MM.1S (cell line): ENCODE measurements around the gene MATK.

Experiments
- DNase-seq: peaks from one replicate; pipeline ENCODE4 v3.0.0-alpha.2; 2015
- H2AFZ ChIP-seq: fragments of 300-600 bp; sonication (generic); 2 replicates; pipeline ENCODE4 v1.6.0; 2016; ENCODE audit warnings: antibody characterized with exemption, low read length
- H3F3A ChIP-seq: fragments of 300-600 bp; sonication (generic); 2 replicates; pipeline ENCODE4 v1.6.1; 2016; ENCODE audit warnings: mild to moderate bottlenecking, antibody characterized with exemption, low read length, moderate library complexity, mixed read lengths; ENCODE audit not compliant: insufficient read depth
- H3K27ac ChIP-seq: fragments of 300-600 bp; sonication (generic); 2 replicates; pipeline ENCODE4 v1.5.1; 2016; ENCODE audit warnings: mild to moderate bottlenecking, low read length
- H3K27me3 ChIP-seq: fragments of 300-600 bp; sonication (generic); replicated peaks from 2 replicates; pipeline ENCODE4 v1.6.0; 2016; ENCODE audit warnings: low read length; ENCODE audit not compliant: insufficient read depth
- H3K36me3 ChIP-seq: fragments of 300-600 bp; sonication (generic); replicated peaks from 2 replicates; pipeline ENCODE4 v1.6.1; 2016; ENCODE audit warnings: mild to moderate bottlenecking, low read length, mixed read lengths; ENCODE audit not compliant: insufficient read depth
- H3K4me1 ChIP-seq: fragments of 300-600 bp; sonication (generic); 2 replicates; pipeline ENCODE4 v1.6.1; 2016; ENCODE audit warnings: low read length, mixed read lengths
- H3K4me2 ChIP-seq: fragments of 300-600 bp; sonication (generic); 2 replicates; pipeline ENCODE4 v1.6.0; 2016; ENCODE audit warnings: low read depth, low read length
- H3K4me3 ChIP-seq: fragments of 300-600 bp; sonication (generic); 2 replicates; pipeline ENCODE4 v1.5.1; 2016; ENCODE audit warnings: low read length, mixed read lengths
- H3K79me2 ChIP-seq: fragments of 300-600 bp; sonication (generic); 2 replicates; pipeline ENCODE4 v1.6.1; 2016; ENCODE audit warnings: mixed run types, low read length, mixed read lengths
- H3K9ac ChIP-seq: fragments of 300-600 bp; sonication (generic); 2 replicates; pipeline ENCODE4 v1.6.1; 2016; ENCODE audit warnings: low read length, mixed read lengths
- H3K9me2 ChIP-seq: fragments of 300-600 bp; sonication (generic); replicated peaks from 2 replicates; pipeline ENCODE4 v1.6.1; 2016; ENCODE audit warnings: mild to moderate bottlenecking, low read length, mixed read lengths; ENCODE audit not compliant: insufficient read depth
- H3K9me3 ChIP-seq: fragments of 300-600 bp; sonication (generic); replicated peaks from 2 replicates; pipeline ENCODE4 v1.6.1; 2016; ENCODE audit warnings: mild to moderate bottlenecking, low read length, mixed read lengths; ENCODE audit not compliant: insufficient read depth
- H4K20me1 ChIP-seq: fragments of 300-600 bp; sonication (generic); 2 replicates; pipeline ENCODE4 v1.6.1; 2016; ENCODE audit warnings: mild to moderate bottlenecking, low read length, moderate library complexity, mixed read lengths; ENCODE audit not compliant: insufficient read depth
- EZH2 ChIP-seq: fragments of 300-600 bp; sonication (generic); optimal IDR thresholded peaks from 2 replicates; pipeline ENCODE3; 2017; ENCODE audit warnings: low read depth, mild to moderate bottlenecking, antibody characterized with exemption, low read length, mixed read lengths
- EZH2phosphoT487 ChIP-seq: fragments of 300-600 bp; sonication (generic); IDR thresholded peaks from 2 replicates; pipeline ENCODE4 v1.6.1; 2018; ENCODE audit warnings: antibody characterized with exemption, low read length
- TF ChIP-seq, protein P1 (sequence below): fragments of 300-600 bp; sonication (generic); IDR thresholded peaks from 2 replicates; pipeline ENCODE4 v1.5.1; 2016; ENCODE audit warnings: antibody characterized with exemption, low read length, mixed read lengths

MATK gene

DNA sequence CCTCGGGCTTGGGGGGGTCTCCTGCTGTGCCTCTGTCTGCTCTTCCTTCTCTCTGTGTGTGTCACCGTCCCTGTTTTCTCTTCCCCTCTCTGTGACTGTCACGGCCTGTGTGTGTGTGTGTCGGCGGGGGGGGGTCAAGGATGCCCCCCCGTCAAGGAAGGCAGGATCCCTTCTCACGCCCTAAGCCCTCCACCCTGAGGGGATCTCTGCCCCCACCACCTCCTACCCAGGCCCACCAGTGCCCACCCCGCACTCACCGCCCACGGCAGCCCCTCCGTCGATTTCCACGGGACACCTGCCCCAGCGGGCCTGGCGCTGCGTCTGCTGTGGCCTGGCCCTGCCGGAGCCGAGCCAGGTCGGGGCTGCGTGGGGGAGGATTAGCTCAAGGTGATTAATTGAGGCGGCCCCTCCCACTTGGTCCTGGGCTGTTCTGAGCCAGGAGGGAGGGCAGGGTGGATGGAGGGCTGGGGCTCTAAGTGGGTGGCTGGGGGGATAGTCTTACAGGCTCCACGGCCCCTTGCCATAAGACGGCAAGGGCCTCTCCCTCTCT, 14.2 kb downstream of the MATK start, which contains the start of gene RAX2:
Gene RAX2, minus strand, starts transcription at position 323 of the 550 bp plus-strand sequence. CDS start 486 bp downstream, outside the sequence.
- Histone ChIP-seq H3K36me3 (no peaks in the 10 kb centered on the region), H3F3A (no peaks in the 10 kb centered on the region), H4K20me1 (no peaks in the 10 kb centered on the region), H3K9me3 (no peaks in the 10 kb centered on the region), H3K4me3 (no peak within 1 kb of the TSS), H3K9ac (no peak within 1 kb of the TSS), H3K4me1 (no peaks in the 10 kb centered on the region), H3K79me2 (no peaks in the 10 kb centered on the region; the same call in 1 of the 2 replicates), H3K27me3 (peaks cover 18% of the 10 kb centered on the region), H2AFZ (no peak within 1 kb of the TSS), H3K9me2 (no peaks in the 10 kb centered on the region), H3K27ac (no peak within 1 kb of the TSS), H3K4me2 (no peak within 1 kb of the TSS)
- DNase-seq = no peak
- TF ChIP-seq EZH2phosphoT487 (no peak), EZH2 (no peak)
- TF ChIP-seq, protein P1, sequence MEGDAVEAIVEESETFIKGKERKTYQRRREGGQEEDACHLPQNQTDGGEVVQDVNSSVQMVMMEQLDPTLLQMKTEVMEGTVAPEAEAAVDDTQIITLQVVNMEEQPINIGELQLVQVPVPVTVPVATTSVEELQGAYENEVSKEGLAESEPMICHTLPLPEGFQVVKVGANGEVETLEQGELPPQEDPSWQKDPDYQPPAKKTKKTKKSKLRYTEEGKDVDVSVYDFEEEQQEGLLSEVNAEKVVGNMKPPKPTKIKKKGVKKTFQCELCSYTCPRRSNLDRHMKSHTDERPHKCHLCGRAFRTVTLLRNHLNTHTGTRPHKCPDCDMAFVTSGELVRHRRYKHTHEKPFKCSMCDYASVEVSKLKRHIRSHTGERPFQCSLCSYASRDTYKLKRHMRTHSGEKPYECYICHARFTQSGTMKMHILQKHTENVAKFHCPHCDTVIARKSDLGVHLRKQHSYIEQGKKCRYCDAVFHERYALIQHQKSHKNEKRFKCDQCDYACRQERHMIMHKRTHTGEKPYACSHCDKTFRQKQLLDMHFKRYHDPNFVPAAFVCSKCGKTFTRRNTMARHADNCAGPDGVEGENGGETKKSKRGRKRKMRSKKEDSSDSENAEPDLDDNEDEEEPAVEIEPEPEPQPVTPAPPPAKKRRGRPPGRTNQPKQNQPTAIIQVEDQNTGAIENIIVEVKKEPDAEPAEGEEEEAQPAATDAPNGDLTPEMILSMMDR = no peak

DNA sequence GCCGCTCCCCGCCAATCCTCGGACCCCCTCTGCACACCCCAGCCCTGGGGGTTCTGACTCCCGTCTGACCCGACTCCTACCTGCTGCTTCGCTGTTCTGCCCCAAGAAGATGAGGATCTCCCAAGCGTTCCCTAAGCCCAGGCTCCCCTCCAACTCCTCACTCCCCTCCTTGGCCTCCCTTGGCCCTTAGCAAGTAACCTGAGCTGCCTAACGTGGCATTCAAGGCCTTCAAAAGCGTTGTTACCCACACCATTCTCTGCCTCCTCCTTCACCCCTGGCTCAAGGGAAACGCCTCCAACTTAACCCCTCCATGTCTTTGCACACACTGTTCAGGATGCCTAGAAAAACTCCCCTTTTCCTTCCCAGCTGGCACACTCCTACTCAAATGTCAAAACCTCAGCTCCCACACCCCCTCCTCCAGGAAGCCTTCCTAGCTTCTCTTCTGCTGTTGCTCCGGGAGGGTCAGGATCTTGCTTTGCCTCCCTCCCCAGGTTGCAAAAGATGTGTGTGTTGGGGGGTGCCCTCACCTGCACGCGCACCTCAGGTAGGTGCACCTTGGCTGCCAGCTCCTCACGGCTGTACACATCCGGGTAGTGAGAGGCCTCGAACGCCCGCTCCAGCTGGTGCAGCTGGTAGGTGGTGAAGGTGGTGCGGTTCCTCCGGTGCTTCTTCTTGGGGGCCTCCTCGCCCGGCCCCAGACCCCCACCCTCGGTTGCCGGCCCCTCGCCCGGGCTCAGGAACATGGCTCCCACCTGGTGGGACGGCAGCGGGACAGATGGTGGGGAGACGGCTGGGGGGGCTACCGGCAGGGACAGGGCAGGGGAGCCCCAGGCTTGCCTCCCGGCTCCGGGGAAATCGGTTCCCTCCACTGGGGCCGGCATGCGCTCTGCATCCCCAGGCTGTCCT, 14.9 kb downstream of the MATK start:
- TF ChIP-seq EZH2 (no peak), EZH2phosphoT487 (no peak)
- TF ChIP-seq, protein P1 = no peak
- peaks cover 17% of the 10 kb centered on the region for H3K27me3 ChIP-seq

DNA sequence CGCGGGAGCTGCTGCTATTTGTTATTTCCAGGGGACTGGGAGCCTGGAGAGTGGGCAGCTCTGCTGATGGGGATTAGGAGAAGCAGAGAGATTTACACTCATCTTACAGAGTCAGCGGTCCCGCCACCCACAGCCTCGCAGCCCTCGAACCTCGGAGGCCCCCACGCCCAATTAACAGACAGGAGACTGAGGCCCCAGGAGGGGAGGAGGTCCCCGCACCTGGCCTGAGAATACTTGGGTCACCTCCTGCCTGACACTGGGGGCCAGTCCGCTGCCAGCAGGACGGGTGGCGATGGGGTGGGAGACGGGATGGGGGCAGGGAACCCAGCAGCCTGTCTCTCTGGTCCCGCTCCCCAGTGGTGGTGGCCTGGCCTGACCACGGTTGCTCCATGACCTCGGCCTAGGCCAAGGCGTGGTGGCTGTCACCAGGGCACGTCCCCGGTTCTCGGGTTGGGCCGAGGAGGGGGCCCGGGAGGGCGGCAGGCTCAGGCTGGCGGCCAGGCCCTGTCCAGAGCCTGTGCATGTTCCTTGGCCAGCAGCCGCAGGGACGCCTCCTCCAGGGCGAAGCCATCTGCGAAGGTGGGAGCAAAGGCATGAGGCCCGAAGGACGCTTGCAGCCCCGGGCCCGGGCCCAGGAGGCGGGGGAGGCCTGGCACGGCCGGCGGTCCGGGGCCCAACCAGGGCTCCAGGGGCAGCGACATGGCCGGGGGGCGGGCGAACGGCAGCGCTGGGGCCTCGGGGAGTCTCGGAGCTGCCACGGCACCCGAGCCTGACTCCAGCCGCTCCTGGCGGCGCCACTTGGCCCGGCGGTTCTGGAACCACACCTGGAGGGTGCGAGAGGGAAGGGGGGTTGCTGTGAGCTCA, 15.8 kb downstream of the MATK start:
- Histone ChIP-seq H3K4me1 (no peaks in the 10 kb centered on the region), H3K36me3 (no peaks in the 10 kb centered on the region), H3K4me3 (no peak overlapping the region), H3K9ac (no peak overlapping the region), H4K20me1 (no peaks in the 10 kb centered on the region), H3K9me2 (no peaks in the 10 kb centered on the region), H3K79me2 (peaks cover under 1% of the 10 kb centered on the region; the same call in 1 of the 2 replicates), H3K27ac (no peak overlapping the region), H3K9me3 (no peaks in the 10 kb centered on the region), H2AFZ (no peak overlapping the region), H3K4me2 (no peak overlapping the region), H3K27me3 (peaks cover 17% of the 10 kb centered on the region), H3F3A (no peaks in the 10 kb centered on the region)
- no peak for DNase-seq
- TF ChIP-seq EZH2phosphoT487 = no peak

More for the DNA sequence above, 14.9 kb downstream of the MATK start:
- H3K9ac ChIP-seq = no peak overlapping the region
- no peaks in the 10 kb centered on the region for H4K20me1 ChIP-seq
- no peaks in the 10 kb centered on the region for H3K9me2 ChIP-seq
- H3K4me2 ChIP-seq = no peak overlapping the region
- no peak overlapping the region for H3K27ac ChIP-seq
- H3K79me2 ChIP-seq = no peaks in the 10 kb centered on the region; the same call in 1 of the 2 replicates
- H3K36me3 ChIP-seq = no peaks in the 10 kb centered on the region
- no peaks in the 10 kb centered on the region for H3K9me3 ChIP-seq
- H3K4me1 ChIP-seq = no peaks in the 10 kb centered on the region
- H3K4me3 ChIP-seq = no peak overlapping the region
- DNase-seq = no peak
- H3F3A ChIP-seq = no peaks in the 10 kb centered on the region
- H2AFZ ChIP-seq = no peak overlapping the region
